Adrenal gland (tissue), 5 donors: Measurements from ENCODE around the gene WDR62.

ENCODE experiments used
- POLR2A ChIP-seq, 2 donors: fragments of 450-650 bp; IDR thresholded peaks; one replicate each; pipeline ENCODE4 v1.6.1; 2017; ENCODE audit warnings: antibody characterized with exemption in 2 of 2, mild to moderate bottlenecking in 2 of 2, moderate library complexity in 1 of 2
- TF ChIP-seq, protein P1 (sequence below), 6 experiments: fragments of 450-650 bp in 4 of 6; fragments of 200-600 bp in 2 of 6; sonication (generic) in 1 of 6; IDR thresholded peaks; 1 replicate in 5 of 6; 2 replicates in 1 of 6; pipeline versions ENCODE4 v1.5.1 to v1.8.0; 2016 to 2021; ENCODE audit warnings: antibody characterized with exemption in 6 of 6, mild to moderate bottlenecking in 2 of 6, moderate library complexity in 1 of 6
- donor health status: DM: no; HTN: no; CAD: no.

DNA sequence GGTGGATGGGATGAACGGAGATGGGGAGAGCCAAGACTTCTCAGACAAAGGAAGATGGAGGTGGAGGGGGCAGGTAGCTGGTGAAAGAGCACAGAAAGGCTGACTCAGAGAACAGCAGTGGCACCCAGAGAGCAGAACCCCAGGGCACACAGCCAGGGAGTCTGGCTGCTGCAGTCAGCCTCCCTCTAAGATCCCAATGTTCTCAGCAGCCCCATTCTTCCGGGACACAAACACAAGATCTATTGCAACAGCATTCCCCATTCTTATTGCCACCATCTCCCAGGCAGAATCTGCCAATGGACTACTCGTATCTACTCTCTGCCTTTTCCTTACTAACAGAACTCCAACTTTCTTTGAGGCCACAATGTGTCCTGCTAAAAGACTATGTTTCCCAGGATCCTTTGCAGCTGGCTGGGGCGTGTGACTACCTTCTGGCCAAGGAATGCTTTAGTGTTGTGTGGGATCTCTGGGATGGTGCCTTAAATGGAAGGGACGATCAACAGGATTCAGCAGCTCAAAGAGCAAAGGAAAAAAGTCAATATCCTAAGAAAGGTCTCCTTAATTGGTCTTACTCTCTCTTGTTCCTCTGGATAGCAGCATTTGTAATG, 8.2 kb upstream of the WDR62 start:
- TF ChIP-seq, protein P1, sequence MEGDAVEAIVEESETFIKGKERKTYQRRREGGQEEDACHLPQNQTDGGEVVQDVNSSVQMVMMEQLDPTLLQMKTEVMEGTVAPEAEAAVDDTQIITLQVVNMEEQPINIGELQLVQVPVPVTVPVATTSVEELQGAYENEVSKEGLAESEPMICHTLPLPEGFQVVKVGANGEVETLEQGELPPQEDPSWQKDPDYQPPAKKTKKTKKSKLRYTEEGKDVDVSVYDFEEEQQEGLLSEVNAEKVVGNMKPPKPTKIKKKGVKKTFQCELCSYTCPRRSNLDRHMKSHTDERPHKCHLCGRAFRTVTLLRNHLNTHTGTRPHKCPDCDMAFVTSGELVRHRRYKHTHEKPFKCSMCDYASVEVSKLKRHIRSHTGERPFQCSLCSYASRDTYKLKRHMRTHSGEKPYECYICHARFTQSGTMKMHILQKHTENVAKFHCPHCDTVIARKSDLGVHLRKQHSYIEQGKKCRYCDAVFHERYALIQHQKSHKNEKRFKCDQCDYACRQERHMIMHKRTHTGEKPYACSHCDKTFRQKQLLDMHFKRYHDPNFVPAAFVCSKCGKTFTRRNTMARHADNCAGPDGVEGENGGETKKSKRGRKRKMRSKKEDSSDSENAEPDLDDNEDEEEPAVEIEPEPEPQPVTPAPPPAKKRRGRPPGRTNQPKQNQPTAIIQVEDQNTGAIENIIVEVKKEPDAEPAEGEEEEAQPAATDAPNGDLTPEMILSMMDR (IDR thresholded peaks at IDR 0.05): no peak
- TF ChIP-seq POLR2A (IDR thresholded peaks at IDR 0.05): no peak
